ENCODE measurements around the gene POLR3GL. TPM values are rescaled to one million over a fixed set of nuclear protein-coding genes. Genes with fewer than 3 reads are reported as not detected.

Gene POLR3GL
- total RNA-seq, 2 experiments from 2014 or later, result 27.3 to 29.2 TPM

DNA sequence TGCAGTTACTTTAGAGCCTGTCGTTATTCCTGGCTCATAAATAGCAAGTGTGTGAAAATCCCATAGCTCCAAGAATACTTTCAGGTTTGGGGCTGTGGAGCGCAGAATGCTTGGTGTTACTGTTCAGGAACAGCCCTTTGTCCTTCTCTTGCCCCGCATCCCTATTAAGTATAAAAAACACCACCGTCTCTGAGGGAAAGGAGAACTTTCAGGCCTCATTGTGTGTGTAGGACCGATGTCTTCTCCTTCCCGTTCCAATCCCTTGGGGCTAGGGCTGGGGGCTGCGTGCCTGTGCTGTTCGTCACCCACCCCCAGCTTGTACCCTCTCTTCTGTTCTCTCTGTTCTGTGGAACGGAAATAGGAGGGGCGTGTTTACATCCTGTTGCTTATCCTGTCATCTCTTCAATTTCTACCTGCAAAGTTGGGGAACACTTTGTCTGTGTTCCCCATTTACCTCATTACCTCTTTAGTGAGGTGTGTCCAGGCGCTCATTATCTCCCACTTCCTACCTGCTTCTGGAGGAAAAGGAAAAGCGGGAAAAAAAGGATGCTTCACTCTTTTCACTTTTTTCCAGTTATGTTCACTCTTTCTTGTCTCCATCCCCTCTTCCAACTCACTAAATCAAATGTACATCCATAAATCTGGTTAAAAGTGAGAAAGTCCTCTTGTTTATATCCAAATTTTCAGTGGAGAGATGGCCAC lies 32.7 kb downstream of the POLR3GL start:
- Mint-ChIP-seq H3K27me3 (no peaks in the 10 kb centered on the region), H3K4me1 (peaks cover 63% of the 10 kb centered on the region), H3K4me3 (peak overlapping the region; percentile 94), H3K9me3 (no peaks in the 10 kb centered on the region), H3K27ac (peak overlapping the region; percentile 99), H3K36me3 (ENCODE audit: low read depth) (peaks cover 46% of the 10 kb centered on the region)
- DNase-seq, result peak; percentile 78
- CTCF ChIA-PET, result interaction anchor here (1.3 to 13.2 kb wide), 4 partner anchors 9 to 39 kb away, joined by 3 to 154 read pairs (median 8); no protein-coding TSS in a partner anchor
- POLR2A ChIA-PET, result interaction anchor here (0.7 to 3.0 kb wide), 3 partner anchors 17 to 70 kb away, joined by 3 to 22 read pairs (median 4); partner anchors contain the start of gene RBM8A

DNA sequence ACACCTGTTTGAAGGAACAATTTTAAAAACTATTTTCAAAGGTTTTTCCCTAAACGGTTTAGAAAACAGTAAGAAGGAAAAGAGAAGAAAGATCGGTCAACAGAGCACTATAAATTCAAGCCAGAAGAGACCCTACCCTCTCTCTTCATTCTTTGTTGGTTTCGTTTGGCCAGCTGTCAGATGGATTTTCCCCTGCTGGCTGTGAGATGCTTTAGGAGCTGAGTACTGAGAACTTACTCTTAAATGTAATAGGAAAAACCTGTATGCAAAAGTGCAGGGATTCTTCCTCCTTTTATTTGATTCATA lies 33.2 kb downstream of the POLR3GL start:
- ChIA-PET POLR2A (interaction anchor here (3.0 kb wide), 1 partner anchor 18 kb away, joined by 22 read pairs; no protein-coding TSS in a partner anchor), CTCF (interaction anchor here (0.6 to 13.2 kb wide), 6 partner anchors 9 to 44 kb away, joined by 3 to 154 read pairs (median 4); no protein-coding TSS in a partner anchor)
- Mint-ChIP-seq H3K9me3 (no peaks in the 10 kb centered on the region), H3K4me1 (peaks cover 58% of the 10 kb centered on the region), H3K27ac (peak overlapping the region; percentile 99), H3K4me3 (peak overlapping the region; percentile 94), H3K27me3 (no peaks in the 10 kb centered on the region), H3K36me3 (ENCODE audit: low read depth) (peaks cover 42% of the 10 kb centered on the region)
- no peak for DNase-seq

DNA sequence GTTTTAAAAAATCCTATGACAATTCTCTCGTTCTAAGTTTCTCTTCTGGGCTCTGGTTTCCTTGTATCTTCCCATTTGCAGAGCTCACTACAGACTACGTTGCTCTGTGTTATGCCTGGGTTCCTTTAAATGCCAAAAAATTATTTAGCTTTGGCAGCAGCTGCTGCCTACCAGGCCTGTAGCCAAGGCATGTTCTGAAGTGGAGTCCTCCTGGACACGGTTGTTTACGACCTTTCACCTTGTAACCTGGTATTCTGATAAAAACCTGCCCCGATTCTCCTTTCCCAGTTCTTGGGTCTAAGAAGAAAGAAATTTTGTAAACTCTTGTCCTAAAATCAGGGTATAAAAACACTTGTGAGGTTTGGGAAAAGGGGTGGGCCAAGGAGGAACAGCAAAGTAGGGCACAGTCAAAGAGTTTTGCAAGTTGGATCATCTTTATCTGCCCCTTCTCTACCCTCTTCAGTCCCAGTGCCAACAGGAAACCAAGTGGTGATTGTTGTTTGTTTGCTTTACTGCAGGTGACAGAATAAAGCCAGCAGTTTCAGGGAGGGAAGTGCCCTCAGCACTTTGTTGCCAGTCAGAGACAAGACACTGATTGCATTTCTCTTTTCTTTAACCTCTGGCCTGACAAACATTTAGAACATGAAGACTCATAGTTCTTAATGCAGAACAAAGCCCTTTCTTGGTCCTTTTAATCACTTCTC lies 35.0 kb downstream of the POLR3GL start:
- peak overlapping the region; percentile 99 for H3K27ac Mint-ChIP-seq
- H3K36me3 Mint-ChIP-seq (ENCODE audit: low read depth), result peaks cover 24% of the 10 kb centered on the region
- no peaks in the 10 kb centered on the region for H3K27me3 Mint-ChIP-seq
- ChIA-PET CTCF (interaction anchor here (13.1 kb wide), 1 partner anchor 21 kb away, joined by 190 read pairs; no protein-coding TSS in a partner anchor), POLR2A (no interaction called here)
- H3K9me3 Mint-ChIP-seq, result no peaks in the 10 kb centered on the region
- peak; percentile 53 for DNase-seq
- peaks cover 49% of the 10 kb centered on the region for H3K4me1 Mint-ChIP-seq
- peak overlapping the region; percentile 60 for H3K4me3 Mint-ChIP-seq

DNA sequence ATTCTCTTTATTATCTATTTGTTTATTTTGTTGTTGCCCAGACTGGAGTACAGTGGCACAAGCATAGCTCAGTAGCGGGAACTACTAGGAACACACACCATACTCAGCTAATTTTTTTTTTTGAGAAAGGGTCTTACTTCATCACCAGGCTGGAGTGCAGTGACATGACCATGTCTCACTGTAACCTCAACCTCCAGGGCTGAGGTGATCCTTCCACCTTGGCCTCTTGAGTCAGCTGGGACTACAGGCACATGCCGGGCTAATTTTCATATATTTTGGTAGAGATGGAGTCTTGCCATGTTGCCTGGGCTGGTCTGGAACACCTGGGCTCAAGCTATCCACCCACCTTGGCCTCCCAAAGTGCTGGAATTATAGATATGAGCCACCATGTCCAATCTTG lies 37.2 kb downstream of the POLR3GL start:
- H3K36me3 Mint-ChIP-seq (ENCODE audit: low read depth), result peaks cover 2% of the 10 kb centered on the region
- H3K27me3 Mint-ChIP-seq, result no peaks in the 10 kb centered on the region
- H3K27ac Mint-ChIP-seq, result peak overlapping the region; percentile 51

DNA sequence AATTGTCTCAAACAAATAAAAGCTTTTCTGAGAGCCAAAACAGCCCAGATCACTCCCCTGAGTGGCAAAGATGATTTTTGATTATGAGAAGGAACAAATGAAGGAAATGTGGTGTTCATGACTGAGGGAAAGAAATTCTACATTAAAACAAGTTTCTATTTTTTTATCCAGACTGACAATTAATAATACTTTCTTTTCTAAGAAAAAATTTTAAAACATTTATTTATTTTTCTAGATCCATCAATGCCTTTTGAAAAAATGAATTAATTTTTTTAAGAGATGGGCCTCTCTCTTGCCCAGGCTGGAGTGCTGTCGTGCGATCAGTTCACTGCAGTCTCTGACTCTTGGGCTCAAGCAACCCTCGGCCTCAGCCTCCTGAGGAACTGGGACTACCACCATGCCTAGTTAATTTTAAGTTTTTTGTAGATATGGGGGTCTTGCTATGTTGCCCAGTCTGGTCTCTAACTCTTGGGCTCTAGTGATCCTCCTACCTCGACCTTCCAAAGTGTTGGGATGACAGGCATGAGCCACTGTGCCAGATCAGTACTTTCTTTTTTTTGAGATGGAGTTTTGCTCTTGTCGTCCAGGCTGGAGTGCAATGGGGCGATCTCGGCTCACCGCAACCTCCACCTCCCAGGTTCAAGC lies 43.1 kb downstream of the POLR3GL start:
- peak overlapping the region; percentile 81 for H3K27ac Mint-ChIP-seq
- no peaks in the 10 kb centered on the region for H3K9me3 Mint-ChIP-seq
- peaks cover 45% of the 10 kb centered on the region for H3K4me1 Mint-ChIP-seq
- POLR2A ChIA-PET, result no interaction called here
- no peaks in the 10 kb centered on the region for H3K27me3 Mint-ChIP-seq
- DNase-seq, result no peak
- CTCF ChIA-PET, result interaction anchor here (0.7 to 13.1 kb wide), 25 partner anchors 10 to 162 kb away, joined by 3 to 190 read pairs (median 5); partner anchors contain the start of genes ANKRD34A, HJV, NUDT17 and PIAS3
- H3K4me3 Mint-ChIP-seq, result no peak overlapping the region
- H3K36me3 Mint-ChIP-seq (ENCODE audit: low read depth), result no peaks in the 10 kb centered on the region

More for the DNA sequence above, 37.2 kb downstream of the POLR3GL start:
- H3K4me3 Mint-ChIP-seq, result no peak overlapping the region
- ChIA-PET CTCF (interaction anchor here (0.7 to 13.1 kb wide), 3 partner anchors 16 to 32 kb away, joined by 3 to 190 read pairs (median 3); no protein-coding TSS in a partner anchor), POLR2A (no interaction called here)
- peaks cover 68% of the 10 kb centered on the region for H3K4me1 Mint-ChIP-seq
- H3K9me3 Mint-ChIP-seq, result no peaks in the 10 kb centered on the region
- DNase-seq, result no peak

DNA sequence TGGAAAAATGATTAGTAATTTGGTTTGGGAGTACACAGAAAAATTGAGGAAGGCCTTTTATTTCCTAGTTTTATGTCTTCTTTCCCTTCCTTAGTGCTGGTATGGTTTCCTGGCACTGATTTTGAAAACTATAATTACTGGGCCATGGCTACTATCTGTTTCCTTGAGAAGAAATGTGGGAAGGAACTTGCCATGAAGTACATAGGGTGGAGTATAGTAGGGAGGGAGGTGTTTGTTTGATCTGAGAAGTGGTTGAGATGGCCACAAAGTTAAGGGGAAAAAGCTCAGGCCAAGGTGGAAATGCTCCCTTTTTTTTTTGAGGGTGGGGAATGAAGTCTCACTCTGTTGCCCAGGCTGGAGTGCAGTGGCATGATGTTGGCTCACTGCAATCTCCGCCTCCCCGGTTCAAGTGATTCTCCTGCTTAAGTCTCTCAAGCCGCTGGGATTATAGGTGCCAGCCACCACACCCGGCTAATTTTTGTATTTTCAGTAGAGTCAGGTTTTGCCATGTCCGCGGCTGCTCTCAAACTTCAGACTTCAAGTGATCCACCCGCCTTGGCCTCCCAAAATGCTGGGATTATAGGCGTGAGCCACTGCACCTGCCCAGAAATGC lies 45.7 kb downstream of the POLR3GL start:
- ChIA-PET POLR2A (no interaction called here), CTCF (interaction anchor here (0.8 to 13.1 kb wide), 6 partner anchors 12 to 165 kb away, joined by 3 to 190 read pairs (median 4); partner anchors contain the start of genes NUDT17 and RBM8A)
- no peak for DNase-seq
- H3K4me3 Mint-ChIP-seq, result no peak overlapping the region
- H3K36me3 Mint-ChIP-seq (ENCODE audit: low read depth), result no peaks in the 10 kb centered on the region
- H3K4me1 Mint-ChIP-seq, result peaks cover 37% of the 10 kb centered on the region
- peaks cover 3% of the 10 kb centered on the region for H3K27me3 Mint-ChIP-seq
- no peak overlapping the region for H3K27ac Mint-ChIP-seq
- no peaks in the 10 kb centered on the region for H3K9me3 Mint-ChIP-seq

DNA sequence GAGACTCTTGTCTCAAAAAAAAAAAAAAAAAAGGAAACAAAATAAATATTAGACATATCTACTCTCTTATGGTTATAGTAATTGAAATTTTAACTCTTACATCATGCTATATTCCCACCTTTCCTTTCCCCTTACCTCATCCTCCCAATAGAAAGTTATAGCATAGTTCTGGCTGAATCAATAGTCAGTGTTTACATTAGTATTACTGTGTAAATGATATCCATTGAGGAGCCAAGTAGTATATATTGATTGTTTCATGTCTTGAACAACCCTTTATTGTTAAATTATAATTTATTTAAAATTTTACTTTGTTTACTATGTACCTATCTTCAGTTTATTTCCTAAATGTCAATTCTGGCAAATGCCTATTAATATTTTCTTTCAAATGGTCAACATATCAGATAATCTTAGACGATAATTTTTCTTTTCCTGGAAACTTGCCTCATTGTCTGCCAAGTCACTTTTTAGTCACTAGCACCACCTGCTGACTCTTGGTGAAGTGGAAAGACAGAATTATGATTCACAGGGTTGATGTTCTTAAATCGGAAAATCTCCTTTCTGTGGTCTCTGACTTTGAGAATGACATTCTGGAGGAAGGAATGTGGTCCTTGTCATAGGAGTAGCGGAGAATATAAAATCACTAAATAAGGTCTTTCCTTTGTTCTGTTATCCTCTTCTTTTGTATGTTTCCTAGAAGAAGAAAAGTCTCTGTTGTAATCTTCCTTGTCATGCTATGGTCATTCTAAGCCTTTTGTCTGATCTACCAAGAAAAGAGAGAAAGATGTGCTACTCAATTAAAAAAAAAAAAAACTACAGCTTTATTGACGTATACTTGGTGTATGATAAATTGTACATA lies 48.4 kb downstream of the POLR3GL start:
- CTCF ChIA-PET, result interaction anchor here (0.7 to 13.1 kb wide), 6 partner anchors 15 to 168 kb away, joined by 3 to 190 read pairs (median 4); partner anchors contain the start of gene NUDT17
- Mint-ChIP-seq H3K27me3 (peaks cover 22% of the 10 kb centered on the region), H3K4me3 (no peak overlapping the region), H3K27ac (no peak overlapping the region), H3K9me3 (no peaks in the 10 kb centered on the region), H3K4me1 (peaks cover 16% of the 10 kb centered on the region), H3K36me3 (ENCODE audit: low read depth) (no peaks in the 10 kb centered on the region)
- POLR2A ChIA-PET, result no interaction called here
- peak; percentile 76 for DNase-seq

DNA sequence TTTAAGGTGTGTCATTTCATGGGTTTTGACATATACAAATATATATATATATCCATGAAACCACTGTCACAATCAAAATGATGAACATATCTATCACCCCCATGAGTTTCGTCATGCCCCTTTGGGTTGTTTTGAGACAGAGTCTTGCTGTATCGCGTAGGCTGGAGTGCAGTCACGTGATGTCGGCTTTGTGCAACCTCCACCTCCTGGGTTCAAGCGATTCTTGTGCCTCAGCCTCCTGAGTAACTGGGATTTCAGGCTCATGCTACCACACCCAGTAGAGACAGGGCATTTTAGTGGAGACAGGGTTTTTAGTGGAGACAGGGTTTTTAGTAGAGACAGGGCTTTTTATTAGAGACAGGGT lies 49.1 kb downstream of the POLR3GL start:
- POLR2A ChIA-PET, result no interaction called here
- H3K36me3 Mint-ChIP-seq (ENCODE audit: low read depth), result no peaks in the 10 kb centered on the region

DNA sequence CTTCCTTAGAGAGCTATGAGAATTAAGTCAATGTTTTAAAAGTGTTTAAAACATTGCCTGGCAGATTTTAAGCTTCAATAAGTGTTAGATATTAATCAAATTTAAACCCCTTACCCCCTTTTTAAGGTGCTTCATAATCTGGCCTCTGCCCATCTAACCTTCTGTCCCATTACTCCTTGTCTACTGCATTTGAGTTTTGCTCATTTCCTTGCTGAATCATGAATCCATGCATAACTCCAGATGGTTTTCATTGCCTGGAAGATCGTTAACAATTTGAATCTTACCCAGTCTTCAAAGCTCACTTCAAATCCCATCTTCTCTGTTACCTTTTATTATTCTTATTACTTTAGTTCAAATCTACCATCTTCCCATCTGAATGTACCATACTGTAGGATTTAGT lies 52.4 kb downstream of the POLR3GL start:
- ChIA-PET CTCF (interaction anchor here (1.0 to 5.2 kb wide), 6 partner anchors 16 to 171 kb away, joined by 4 to 17 read pairs (median 6); partner anchors contain the start of genes LIX1L and NUDT17), POLR2A (no interaction called here)
- H3K4me3 Mint-ChIP-seq, result no peak overlapping the region
- H3K9me3 Mint-ChIP-seq, result no peaks in the 10 kb centered on the region
- no peak for DNase-seq
- no peaks in the 10 kb centered on the region for H3K36me3 Mint-ChIP-seq (ENCODE audit: low read depth)
- no peak overlapping the region for H3K27ac Mint-ChIP-seq
- peaks cover 17% of the 10 kb centered on the region for H3K4me1 Mint-ChIP-seq
- peaks cover 58% of the 10 kb centered on the region for H3K27me3 Mint-ChIP-seq

More for the DNA sequence above, 49.1 kb downstream of the POLR3GL start:
- Mint-ChIP-seq H3K4me3 (no peak overlapping the region), H3K4me1 (peaks cover 16% of the 10 kb centered on the region), H3K9me3 (no peaks in the 10 kb centered on the region), H3K27me3 (peaks cover 28% of the 10 kb centered on the region), H3K27ac (no peak overlapping the region)
- no peak for DNase-seq
- CTCF ChIA-PET, result interaction anchor here (0.7 to 1.9 kb wide), 3 partner anchors 37 to 168 kb away, joined by 3 to 5 read pairs (median 3); partner anchors contain the start of gene NUDT17

DNA sequence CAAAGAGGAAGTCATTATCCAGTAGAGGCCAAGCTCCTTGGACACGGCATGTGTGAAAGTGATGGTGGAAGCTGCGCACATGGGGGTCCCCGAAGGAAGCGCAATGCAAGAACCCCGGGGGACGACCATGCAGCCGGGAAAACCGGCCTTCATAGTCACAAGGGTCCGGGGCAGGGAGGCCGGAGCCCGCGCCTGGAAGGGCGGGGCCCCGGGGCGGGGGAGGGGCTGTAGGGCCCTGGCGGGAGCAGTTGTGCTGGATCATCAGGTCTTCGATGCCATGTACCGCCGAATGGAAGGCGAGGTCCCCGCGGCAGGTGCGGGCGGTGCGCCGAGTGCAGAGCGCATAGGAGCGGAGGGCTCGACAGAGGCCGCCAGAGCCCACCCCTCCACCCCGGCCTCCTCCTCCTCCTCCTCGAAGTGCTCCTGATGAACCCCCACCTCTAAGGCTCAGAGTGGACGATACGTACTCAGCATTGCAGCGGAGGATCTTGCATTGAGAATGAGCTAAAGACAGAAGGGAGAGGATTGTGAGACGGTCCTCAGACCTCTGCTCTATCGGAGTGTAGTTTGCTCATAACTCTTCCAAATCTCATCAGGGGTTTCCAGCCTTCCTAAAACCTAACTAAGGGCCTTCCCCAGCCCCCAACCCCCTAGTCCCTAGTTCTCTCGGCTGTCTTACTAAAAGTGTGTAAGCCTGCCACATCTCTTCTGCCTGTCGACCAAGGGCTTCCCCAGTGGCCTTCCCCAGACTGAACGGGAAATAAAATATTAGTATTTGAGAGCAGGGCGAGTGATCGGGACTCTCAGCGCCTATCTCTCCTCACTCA lies 55.0 kb downstream of the POLR3GL start:
- Mint-ChIP-seq H3K36me3 (ENCODE audit: low read depth) (no peaks in the 10 kb centered on the region), H3K4me1 (peaks cover 7% of the 10 kb centered on the region), H3K27ac (no peak overlapping the region), H3K27me3 (peaks cover 72% of the 10 kb centered on the region), H3K4me3 (no peak overlapping the region), H3K9me3 (no peaks in the 10 kb centered on the region)
- no peak for DNase-seq
- ChIA-PET CTCF (interaction anchor here (0.8 to 5.2 kb wide), 6 partner anchors 16 to 174 kb away, joined by 3 to 17 read pairs (median 4); partner anchors contain the start of gene NUDT17), POLR2A (interaction anchor here (0.9 kb wide), 1 partner anchor 10 kb away, joined by 4 read pairs; no protein-coding TSS in a partner anchor)

Measured in activated CD4-positive, alpha-beta T cell treated with anti-CD3 and anti-CD28 coated beads, Interleukin-2, amount 10 ng/mL, durations not matched to agents 7 days and 5 days (primary cell).